GM19240 (cell line): ENCODE data around the gene SEMA7A.
A peak's percentile ranks its signal among the peaks of the same experiment; 100 is the strongest.

ENCODE experiments used
- DNase-seq: peaks from one replicate; pipeline ENCODE4 v3.0.0; 2011; ENCODE audit warnings: low spot score; ENCODE audit not compliant: insufficient read length

The SEMA7A gene

GRCh38 chr15:74417670-74418069 is 16.1 kb downstream of the SEMA7A start:
- DNase-seq = no peak

GRCh38 chr15:74417225-74417624 is 16.5 kb downstream of the SEMA7A start:
- DNase-seq = no peak

- DNase-seq = no peak
Observed at GRCh38 chr15:74415966-74416916, 17.5 kb downstream of the SEMA7A start.

GRCh38 chr15:74414603-74415338 is 19.0 kb downstream of the SEMA7A start:
- no peak for DNase-seq

GRCh38 chr15:74414081-74414580 is 19.6 kb downstream of the SEMA7A start:
- no peak for DNase-seq

GRCh38 chr15:74413350-74414080 is 20.2 kb downstream of the SEMA7A start:
- no peak for DNase-seq

- DNase-seq = no peak
Observed at GRCh38 chr15:74412159-74412558, 21.6 kb downstream of the SEMA7A start.

- no peak for DNase-seq
Observed at GRCh38 chr15:74411686-74412085, 22.1 kb downstream of the SEMA7A start.

- DNase-seq = no peak
Observed at GRCh38 chr15:74410502-74410901, 23.3 kb downstream of the SEMA7A start.

- DNase-seq = no peak
Observed at GRCh38 chr15:74409225-74409624, 24.5 kb downstream of the SEMA7A start.

GRCh38 chr15:74408815-74409214 is 24.9 kb downstream of the SEMA7A start:
- DNase-seq = no peak

GRCh38 chr15:74408385-74408784 is 25.4 kb downstream of the SEMA7A start:
- no peak for DNase-seq

GRCh38 chr15:74406992-74407705 is 26.6 kb downstream of the SEMA7A start:
- DNase-seq = no peak

GRCh38 chr15:74406517-74406916 is 27.2 kb downstream of the SEMA7A start:
- no peak for DNase-seq

GRCh38 chr15:74405823-74406222 is 27.9 kb downstream of the SEMA7A start:
- no peak for DNase-seq

GRCh38 chr15:74403991-74404563 is 29.7 kb downstream of the SEMA7A start:
- DNase-seq = peak; percentile 85

GRCh38 chr15:74403588-74403919 is 30.2 kb downstream of the SEMA7A start:
- DNase-seq = no peak

- DNase-seq = peak; percentile 76
Observed at GRCh38 chr15:74402873-74403587, 30.7 kb downstream of the SEMA7A start.

GRCh38 chr15:74402337-74402841 is 31.4 kb downstream of the SEMA7A start:
- DNase-seq = no peak
